MM.1S (cell line): ENCODE measurements around the gene KCNG4.

ENCODE experiments used
- EZH2 ChIP-seq: fragments of 300-600 bp; sonication (generic); optimal IDR thresholded peaks from 2 replicates; pipeline ENCODE3; 2017; ENCODE audit warnings: low read depth, mild to moderate bottlenecking, antibody characterized with exemption, low read length, mixed read lengths
- EZH2phosphoT487 ChIP-seq: fragments of 300-600 bp; sonication (generic); IDR thresholded peaks from 2 replicates; pipeline ENCODE4 v1.6.1; 2018; ENCODE audit warnings: antibody characterized with exemption, low read length
- TF ChIP-seq, protein P1 (sequence below): fragments of 300-600 bp; sonication (generic); IDR thresholded peaks from 2 replicates; pipeline ENCODE4 v1.5.1; 2016; ENCODE audit warnings: antibody characterized with exemption, low read length, mixed read lengths

- no peak for TF ChIP-seq EZH2
- TF ChIP-seq, protein P1, sequence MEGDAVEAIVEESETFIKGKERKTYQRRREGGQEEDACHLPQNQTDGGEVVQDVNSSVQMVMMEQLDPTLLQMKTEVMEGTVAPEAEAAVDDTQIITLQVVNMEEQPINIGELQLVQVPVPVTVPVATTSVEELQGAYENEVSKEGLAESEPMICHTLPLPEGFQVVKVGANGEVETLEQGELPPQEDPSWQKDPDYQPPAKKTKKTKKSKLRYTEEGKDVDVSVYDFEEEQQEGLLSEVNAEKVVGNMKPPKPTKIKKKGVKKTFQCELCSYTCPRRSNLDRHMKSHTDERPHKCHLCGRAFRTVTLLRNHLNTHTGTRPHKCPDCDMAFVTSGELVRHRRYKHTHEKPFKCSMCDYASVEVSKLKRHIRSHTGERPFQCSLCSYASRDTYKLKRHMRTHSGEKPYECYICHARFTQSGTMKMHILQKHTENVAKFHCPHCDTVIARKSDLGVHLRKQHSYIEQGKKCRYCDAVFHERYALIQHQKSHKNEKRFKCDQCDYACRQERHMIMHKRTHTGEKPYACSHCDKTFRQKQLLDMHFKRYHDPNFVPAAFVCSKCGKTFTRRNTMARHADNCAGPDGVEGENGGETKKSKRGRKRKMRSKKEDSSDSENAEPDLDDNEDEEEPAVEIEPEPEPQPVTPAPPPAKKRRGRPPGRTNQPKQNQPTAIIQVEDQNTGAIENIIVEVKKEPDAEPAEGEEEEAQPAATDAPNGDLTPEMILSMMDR: no peak
- no peak for TF ChIP-seq EZH2phosphoT487
Measured at GRCh38 chr16:84196727-84197394, 43.0 kb downstream of the KCNG4 start.
